Body of pancreas (tissue), 4 donors: Measurements from ENCODE around the gene MTF1. TPM values are rescaled to one million over a fixed set of nuclear protein-coding genes. Genes with fewer than 3 reads are reported as not detected.

Source experiments
- ATAC-seq: fragments of 150-250 bp; one replicate; pipeline ENCODE4 v1.9.1; 2016
- DNase-seq, 4 donors: peaks; one replicate each; pipeline ENCODE4 v3.0.0-alpha.2; 2019
- H3K27ac ChIP-seq, 4 donors: fragments of 200-600 bp; sonication (generic); 1 replicate in 3 of 4; 2 replicates in 1 of 4; pipeline versions ENCODE4 v1.5.1 to v1.6.1; 2016 to 2019; ENCODE audit warnings: mild to moderate bottlenecking in 1 of 4, mixed read lengths in 1 of 4, moderate library complexity in 1 of 4
- H3K27me3 ChIP-seq, 2 donors: fragments of 200-600 bp; sonication (generic); one replicate each; pipeline ENCODE4 v1.6.0; 2016; ENCODE audit warnings: mild to moderate bottlenecking in 1 of 2
- H3K36me3 ChIP-seq, 2 donors: fragments of 200-600 bp; sonication (generic); replicated peaks in 1 of 2; 2 replicates each; pipeline ENCODE4 v1.5.1; 2016; ENCODE audit warnings: low read depth in 2 of 2; ENCODE audit not compliant: insufficient read depth in 1 of 2
- H3K4me1 ChIP-seq: fragments of 200-600 bp; sonication (generic); one replicate; pipeline ENCODE4 v1.6.0; 2016
- H3K4me3 ChIP-seq, 2 donors: fragments of 200-600 bp; sonication (generic); 1 replicate in 1 of 2; 2 replicates in 1 of 2; pipeline ENCODE4 v1.5.1; 2016 to 2019
- H3K9me3 ChIP-seq, 3 donors: fragments of 200-600 bp; sonication (generic); 1 replicate in 2 of 3; 2 replicates in 1 of 3; pipeline ENCODE4 v1.5.1; 2016
- CTCF ChIP-seq, 7 experiments: fragments of 450-650 bp in 4 of 7; fragments of 200-600 bp in 3 of 7; sonication (generic) in 3 of 7; IDR thresholded peaks; one replicate each; pipeline ENCODE4 v1.5.1; 2016 to 2019; ENCODE audit warnings: antibody characterized with exemption in 7 of 7
- POLR2A ChIP-seq, 3 donors: fragments of 450-650 bp; IDR thresholded peaks; one replicate each; pipeline ENCODE4 v1.6.1; 2016; ENCODE audit warnings: antibody characterized with exemption in 3 of 3, mild to moderate bottlenecking in 2 of 3
- WGBS, 2 donors: methylation state at CpG; one replicate each; pipeline ENCODE4 v1.1.5; 2017; 5-methylcytosine and 5-hydroxymethylcytosine counted together
- intact Hi-C: fragments of 100-400 bp; cut with DNase I; formaldehyde crosslinking; loops from one replicate; pipeline ENCODE4 v1.15.1; 2023
- small RNA-seq: library from RNA; depleted of rRNA; stranded (forward); fragments of <200 nt; gene quantifications from one replicate; pipeline ENCODE3, GENCODE V24; 2016
- total RNA-seq, 2 donors: library from RNA; depleted of rRNA; stranded (reverse); fragments of >200 nt; gene quantifications; one replicate each; pipeline ENCODE4 v1.1.0, GENCODE V29; 2016

Gene MTF1
- total RNA-seq, 2 donors from 2014 or later = 1.3 to 3.9 TPM

- H3K4me3 ChIP-seq = no peak overlapping the region
- no peaks in the 10 kb centered on the region for H3K36me3 ChIP-seq
- peaks cover 0 to 32% of the 10 kb centered on the region in 2 donors for H3K27me3 ChIP-seq
- intact Hi-C loops = no loop called here
- ATAC-seq (peak; percentile 55), DNase-seq (peak in 3 of 4 donors; percentile 26 to 43 (median 43))
- H3K27ac ChIP-seq = no peak overlapping the region
- WGBS, 2 donors = 7% methylated on average over 26 to 29 of the region's 29 CpGs
- no peaks in the 10 kb centered on the region for H3K9me3 ChIP-seq
- peaks cover 4% of the 10 kb centered on the region for H3K4me1 ChIP-seq
- TF ChIP-seq CTCF (IDR thresholded peaks at IDR 0.05) (no peak), POLR2A (IDR thresholded peaks at IDR 0.05) (no peak)
Measured at GRCh38 chr1:37764414-37764825, 95.0 kb downstream of the MTF1 start.

GRCh38 chr1:37763791-37764413 lies 95.5 kb downstream of the MTF1 start:
- Histone ChIP-seq H3K27me3 (peaks cover 0 to 30% of the 10 kb centered on the region in 2 donors), H3K4me3 (no peak overlapping the region), H3K36me3 (no peaks in the 10 kb centered on the region), H3K4me1 (peaks cover 4% of the 10 kb centered on the region), H3K27ac (no peak overlapping the region), H3K9me3 (no peaks in the 10 kb centered on the region)
- WGBS, 2 donors = 9 to 12% methylated on average over 6 to 25 of the region's 25 CpGs
- intact Hi-C loops = no loop called here
- TF ChIP-seq POLR2A (IDR thresholded peaks at IDR 0.05) (no peak), CTCF (IDR thresholded peaks at IDR 0.05) (no peak)
- ATAC-seq (no peak), DNase-seq (no peak)

- ATAC-seq = no peak
- intact Hi-C loops = no loop called here
- H3K27me3 ChIP-seq = peaks cover 0 to 27% of the 10 kb centered on the region in 2 donors
- no peak overlapping the region for H3K27ac ChIP-seq
- TF ChIP-seq CTCF (IDR thresholded peaks at IDR 0.05) (no peak), POLR2A (IDR thresholded peaks at IDR 0.05) (no peak)
- no peaks in the 10 kb centered on the region for H3K36me3 ChIP-seq
- no peak for DNase-seq
- no peaks in the 10 kb centered on the region for H3K9me3 ChIP-seq
- no peak overlapping the region for H3K4me3 ChIP-seq
- 32 to 38% methylated on average over 2 of the region's 2 CpGs for WGBS, 2 donors
- H3K4me1 ChIP-seq = peaks cover 4% of the 10 kb centered on the region
Measured at GRCh38 chr1:37762516-37762915, 96.9 kb downstream of the MTF1 start.

- DNase-seq (no peak), ATAC-seq (no peak)
- WGBS, 2 donors = 37 to 49% methylated on average over 8 to 67 of the region's 68 CpGs
- TF ChIP-seq CTCF (IDR thresholded peaks at IDR 0.05) = no peak
- no peak for TF ChIP-seq POLR2A (IDR thresholded peaks at IDR 0.05)
- intact Hi-C loops = no loop called here
- Histone ChIP-seq H3K27ac (no peak overlapping the region), H3K36me3 (no peaks in the 10 kb centered on the region), H3K4me1 (peaks cover 4% of the 10 kb centered on the region), H3K9me3 (no peaks in the 10 kb centered on the region), H3K27me3 (peaks cover 0 to 23% of the 10 kb centered on the region in 2 donors), H3K4me3 (no peak overlapping the region)
Measured at GRCh38 chr1:37761416-37762095, 97.8 kb downstream of the MTF1 start.

Small RNA genes lying within 50 kb of the gene (small RNA-seq; reads per million reads assigned to genes)
- gene RF00092 (not detected), gene RNU6-584P (not detected)

Other genes starting within 250 kb of the MTF1 start
- gene RSPO1, start 224.7 kb downstream of the MTF1 start, total RNA-seq = 1 to 10 TPM in 1 of 2 donors, under 1 TPM in 1; 0.66 to 1.0 TPM
- gene CDCA8, start 167.1 kb downstream of the MTF1 start, total RNA-seq = not detected
- 1 to 10 TPM; 1.6 to 2.0 TPM for gene EPHA10, start 94.5 kb downstream of the MTF1 start, total RNA-seq
- gene MANEAL, start 65.7 kb downstream of the MTF1 start, total RNA-seq = 1 to 10 TPM in 1 of 2 donors, under 1 TPM in 1; 0.99 to 6.2 TPM
- 10 to 100 TPM; 26.2 to 71.9 TPM for gene C1orf122, start 51.8 kb downstream of the MTF1 start, total RNA-seq
- gene YRDC, start 51.4 kb downstream of the MTF1 start, total RNA-seq = 10 to 100 TPM in 1 of 2 donors, 1 to 10 TPM in 1; 6.2 to 11.9 TPM
- 10 to 100 TPM; 11.5 to 13.5 TPM for gene INPP5B, start 87.5 kb upstream of the MTF1 start, total RNA-seq
- gene SF3A3, start 130.4 kb upstream of the MTF1 start, total RNA-seq = 10 to 100 TPM; 22.1 to 54.1 TPM
- gene FHL3, start 145.9 kb upstream of the MTF1 start, total RNA-seq = 1 to 10 TPM; 7.3 to 7.8 TPM
- 10 to 100 TPM; 10.9 to 13.2 TPM for gene UTP11, start 153.1 kb upstream of the MTF1 start, total RNA-seq
- not detected for gene POU3F1, start 187.2 kb upstream of the MTF1 start, total RNA-seq